HG03571 (cell line): ENCODE measurements around the gene POU2F1.

Experiments
- ATAC-seq: cut with Tn5 transposase; IDR thresholded peaks from one replicate; pipeline ENCODE4 v1.9.1; 2021; ENCODE audit not compliant: unreplicated experiment

The POU2F1 gene

DNA sequence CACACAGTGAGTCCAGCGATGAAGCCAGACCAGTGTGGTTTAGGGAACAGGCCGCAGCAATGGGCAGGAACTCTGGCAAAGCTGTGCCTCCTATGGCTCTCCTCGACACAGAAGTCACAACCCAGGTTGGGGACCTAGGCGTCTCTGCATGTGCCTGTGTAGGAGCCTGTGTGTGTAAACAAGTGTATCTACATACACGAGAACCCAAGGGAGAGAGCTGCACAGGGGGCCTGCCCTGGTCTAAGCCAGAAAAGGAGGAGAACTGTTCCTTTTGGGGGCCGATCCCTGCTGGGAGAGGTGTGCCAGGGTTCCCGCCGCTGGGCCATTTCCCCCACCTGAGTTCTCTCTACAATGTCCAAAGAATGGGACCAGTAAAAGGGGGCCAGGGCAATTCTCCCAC, 241.7 kb downstream of the POU2F1 start:
- ATAC-seq: no peak

DNA sequence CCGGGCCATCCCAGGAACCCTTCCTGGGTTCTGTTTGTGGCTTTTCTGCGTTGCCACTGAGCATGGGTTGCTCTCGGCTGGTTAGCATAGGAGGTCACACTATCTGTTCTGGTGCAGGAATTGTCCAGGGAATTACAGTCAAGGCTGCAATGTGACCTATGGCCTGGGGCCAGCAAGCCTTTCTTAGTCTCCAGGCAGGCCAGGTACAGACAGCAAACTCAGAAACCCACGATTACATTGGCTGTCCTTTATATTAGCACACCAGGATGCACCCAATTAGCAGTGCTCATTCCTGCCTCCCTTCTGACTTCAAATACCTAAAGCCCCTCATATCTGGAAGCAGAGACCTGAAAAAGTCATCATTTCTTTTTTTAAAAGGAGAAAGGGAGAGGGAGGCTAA, 242.4 kb downstream of the POU2F1 start:
- no peak for ATAC-seq

- ATAC-seq: no peak
These were observed 243.3 kb downstream of the POU2F1 start for GRCh38 chr1:167463875-167464575.

DNA sequence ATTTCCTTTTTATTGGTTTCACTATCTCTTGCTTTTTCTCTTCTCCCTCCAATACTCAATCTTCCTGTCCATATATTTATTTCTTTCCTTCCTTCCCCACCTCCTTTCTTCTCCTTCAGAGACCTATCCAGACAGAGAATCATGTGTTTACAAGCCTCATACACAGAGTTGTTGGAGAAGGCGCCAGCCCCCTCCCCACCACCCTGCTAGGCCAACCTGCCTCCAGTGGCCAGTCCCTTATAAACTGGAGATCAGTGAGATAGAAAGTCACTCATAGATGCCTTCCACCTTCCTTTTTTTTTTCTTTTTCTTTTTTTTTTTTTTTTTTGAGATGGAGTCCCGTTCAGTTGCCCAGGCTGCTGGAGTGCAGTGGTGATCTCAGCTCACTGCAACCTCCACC, 244.3 kb downstream of the POU2F1 start:
- ATAC-seq: no peak

DNA sequence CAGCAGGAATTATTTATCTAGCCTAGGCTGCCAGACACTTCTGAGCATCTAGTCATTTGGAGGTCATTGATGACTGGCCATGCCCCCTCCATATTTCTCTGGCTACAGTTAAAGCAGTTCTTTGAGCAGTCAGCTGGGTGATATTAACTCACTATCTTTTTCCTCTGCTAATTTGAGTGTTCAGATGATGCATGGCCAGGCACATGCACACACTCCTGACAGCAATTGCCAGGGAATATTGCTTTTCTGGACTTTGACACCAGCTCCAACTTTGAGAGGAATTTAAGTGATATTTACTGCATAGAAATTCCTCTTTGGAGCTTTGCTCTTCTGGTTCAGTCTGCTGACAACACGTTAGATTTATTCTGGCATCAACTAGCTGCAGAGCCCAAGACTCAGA, 245.1 kb downstream of the POU2F1 start:
- ATAC-seq: no peak

GRCh38 chr1:167467126-167467710, 246.5 kb downstream of the POU2F1 start:
- ATAC-seq: no peak

DNA sequence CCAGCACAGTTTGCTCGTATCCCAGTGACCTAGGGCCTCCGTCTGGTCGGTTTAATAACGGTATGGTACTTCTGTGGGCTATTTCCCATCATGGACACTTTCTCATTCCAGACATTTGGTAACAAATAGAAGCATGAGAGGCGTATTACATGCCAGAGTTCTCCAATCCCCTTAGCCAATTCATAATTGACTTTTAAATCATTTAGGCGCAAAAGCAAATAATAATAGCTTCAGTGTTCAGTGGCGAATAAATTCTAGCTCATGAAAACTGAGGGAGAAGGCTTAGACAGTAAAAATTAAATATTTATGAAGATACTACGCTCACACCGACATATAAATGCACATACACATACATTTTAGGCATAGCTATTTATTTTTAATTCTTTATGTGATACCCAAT, 247.1 kb downstream of the POU2F1 start:
- no peak for ATAC-seq

- no peak for ATAC-seq
These were observed 248.7 kb downstream of the POU2F1 start for GRCh38 chr1:167469280-167469965.

DNA sequence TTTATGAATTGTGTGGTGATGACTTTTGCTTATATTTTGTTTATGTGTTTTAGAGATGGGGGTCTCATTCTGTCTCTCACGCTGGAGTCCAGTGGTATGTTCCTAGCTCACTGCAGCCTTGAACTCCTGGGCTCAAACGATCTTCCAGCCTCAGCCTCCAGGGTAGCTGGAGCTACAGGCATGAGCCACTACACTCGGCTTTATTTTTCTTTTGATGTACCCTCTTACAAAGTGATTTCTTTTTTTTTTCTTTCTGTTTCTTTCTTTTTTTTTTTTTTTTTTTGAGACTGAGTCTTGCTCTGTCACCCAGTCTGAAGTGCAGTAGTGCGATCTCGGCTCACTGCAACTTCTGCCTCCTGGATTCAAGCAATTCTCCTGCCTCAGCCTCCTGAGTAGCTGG, 250.9 kb downstream of the POU2F1 start:
- no peak for ATAC-seq

DNA sequence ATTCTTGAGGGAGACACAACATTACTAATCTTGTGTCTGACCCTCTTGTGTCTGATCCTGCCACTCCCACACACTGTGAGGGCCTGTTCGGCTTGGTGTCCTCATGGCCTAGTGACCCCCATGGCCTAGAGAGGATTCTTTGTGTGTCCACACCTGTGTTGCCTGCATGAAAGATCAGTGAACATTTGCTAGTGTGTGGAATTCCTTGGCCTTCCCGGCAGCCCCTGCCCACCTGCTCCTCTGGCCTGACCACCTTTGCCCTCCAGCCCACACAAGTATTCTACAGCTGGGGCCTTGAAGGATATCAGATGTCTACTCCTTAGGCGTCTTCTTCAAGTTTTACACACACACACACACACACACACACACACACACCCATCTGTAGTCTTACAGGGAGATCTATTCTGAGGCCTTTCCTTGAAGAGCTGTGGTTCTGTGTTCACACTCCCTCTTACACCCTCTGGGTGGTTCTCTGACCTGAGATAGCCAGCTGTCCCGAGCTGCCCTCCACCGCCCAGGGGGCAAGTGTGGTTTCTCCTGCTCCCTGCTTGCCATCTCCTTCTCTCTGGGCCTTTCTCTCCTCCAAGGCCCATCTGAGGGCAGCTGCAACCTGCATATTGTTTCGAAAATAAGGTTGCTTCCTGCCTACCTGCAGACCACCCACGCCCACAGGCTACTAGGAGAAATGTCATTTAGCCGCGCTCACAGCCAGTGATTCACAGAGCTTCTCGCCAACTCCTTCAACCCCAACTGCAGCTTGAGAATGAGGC, 252.3 kb downstream of the POU2F1 start:
- ATAC-seq: no peak

GRCh38 chr1:167473761-167474160, 253.1 kb downstream of the POU2F1 start:
- no peak for ATAC-seq

- no peak for ATAC-seq
These were observed 253.5 kb downstream of the POU2F1 start for GRCh38 chr1:167474191-167474641.

DNA sequence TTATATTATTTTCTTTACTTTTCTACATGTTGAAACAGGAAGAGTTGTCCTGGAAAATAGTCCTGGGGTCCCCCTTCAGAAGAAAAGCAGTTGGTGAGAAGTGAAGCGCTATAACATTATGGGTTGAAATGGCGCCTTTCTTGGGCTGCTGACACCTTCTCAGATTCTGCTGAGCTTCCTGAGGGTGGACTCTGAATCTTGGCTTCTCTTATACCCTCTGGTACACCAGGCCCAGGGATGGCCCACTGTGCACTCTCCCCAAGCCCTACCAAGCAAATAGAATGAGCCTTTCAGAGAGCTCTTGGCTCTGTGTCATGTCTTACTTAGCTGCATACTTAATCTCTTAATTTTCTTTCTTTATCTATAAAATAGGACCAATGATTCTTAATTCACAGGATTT, 255.4 kb downstream of the POU2F1 start:
- ATAC-seq: no peak
